HS-27A (cell line): Measurements from ENCODE around the gene CLDN11.

Source experiments
- DNase-seq: peaks from one replicate; pipeline ENCODE4 v3.0.0-alpha.2; 2012; ENCODE audit warnings: low read depth, missing footprints

The CLDN11 gene

GRCh38 chr3:170471149-170471548 lies 52.5 kb downstream of the CLDN11 start:
- DNase-seq = no peak

- DNase-seq = no peak
Measured at GRCh38 chr3:170473358-170473757, 54.7 kb downstream of the CLDN11 start.

- DNase-seq = no peak
Measured at GRCh38 chr3:170475092-170475685, 56.5 kb downstream of the CLDN11 start.

GRCh38 chr3:170476291-170476690 lies 57.6 kb downstream of the CLDN11 start:
- no peak for DNase-seq

- DNase-seq = no peak
Measured at GRCh38 chr3:170477395-170477794, 58.7 kb downstream of the CLDN11 start.

GRCh38 chr3:170480111-170480510 lies 61.4 kb downstream of the CLDN11 start:
- DNase-seq = no peak

- DNase-seq = no peak
Measured at GRCh38 chr3:170482199-170482598, 63.5 kb downstream of the CLDN11 start.

GRCh38 chr3:170483485-170484262 lies 65.0 kb downstream of the CLDN11 start:
- DNase-seq = no peak
